GM18867 (cell line): ENCODE measurements around the gene CEP152.

Source experiments
- ATAC-seq: cut with Tn5 transposase; IDR thresholded peaks from one replicate; pipeline ENCODE4 v1.9.1; 2021; ENCODE audit warnings: mild to moderate bottlenecking, moderate library complexity; ENCODE audit not compliant: unreplicated experiment

The CEP152 gene

GRCh38 chr15:48778331-48778730 lies 32.5 kb downstream of the CEP152 start:
- ATAC-seq, result no peak

- no peak for ATAC-seq
These were observed 33.1 kb downstream of the CEP152 start for GRCh38 chr15:48777645-48778330.

- ATAC-seq, result no peak
These were observed 35.3 kb downstream of the CEP152 start for GRCh38 chr15:48775546-48775945.

DNA sequence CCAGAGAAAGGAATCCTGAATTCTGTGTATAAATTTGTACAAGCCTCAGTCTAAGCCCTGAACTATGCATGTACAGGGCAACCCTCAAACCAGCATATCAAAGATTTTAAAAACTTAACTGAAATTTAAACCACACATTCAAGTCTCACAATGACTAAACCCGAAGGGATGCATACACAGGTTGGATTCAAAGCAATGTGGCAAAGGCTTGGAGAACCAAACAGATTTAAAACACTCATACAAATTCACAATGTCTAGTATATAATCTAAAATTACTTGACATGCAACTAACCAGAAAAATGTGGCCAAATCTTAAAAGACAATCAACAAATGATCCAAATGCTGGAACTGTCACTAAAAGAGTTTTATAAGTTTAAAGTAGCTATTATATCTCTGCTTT lies 36.4 kb downstream of the CEP152 start:
- no peak for ATAC-seq

DNA sequence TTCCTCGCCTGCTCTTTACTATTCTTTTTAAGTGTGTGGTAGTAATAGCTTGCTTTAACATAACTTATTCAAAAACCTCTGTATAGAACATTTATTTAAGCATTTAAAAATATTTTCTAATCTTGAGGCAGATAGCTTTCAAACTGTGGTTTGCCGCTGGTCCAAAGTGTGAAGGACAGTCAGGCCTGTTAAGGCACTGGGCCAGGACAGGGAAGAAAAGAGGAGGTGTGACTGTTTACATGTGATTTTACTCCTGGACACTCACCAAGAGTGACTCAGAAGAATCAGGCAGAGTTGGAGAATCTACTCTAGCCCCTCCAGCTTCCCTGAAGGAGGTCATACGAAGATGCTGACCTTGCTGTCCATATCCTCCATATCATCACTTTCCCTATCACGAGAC lies 44.7 kb downstream of the CEP152 start:
- ATAC-seq, result no peak

GRCh38 chr15:48765022-48765421 lies 45.8 kb downstream of the CEP152 start:
- ATAC-seq, result no peak

GRCh38 chr15:48761393-48762158 lies 49.3 kb downstream of the CEP152 start:
- ATAC-seq, result no peak

DNA sequence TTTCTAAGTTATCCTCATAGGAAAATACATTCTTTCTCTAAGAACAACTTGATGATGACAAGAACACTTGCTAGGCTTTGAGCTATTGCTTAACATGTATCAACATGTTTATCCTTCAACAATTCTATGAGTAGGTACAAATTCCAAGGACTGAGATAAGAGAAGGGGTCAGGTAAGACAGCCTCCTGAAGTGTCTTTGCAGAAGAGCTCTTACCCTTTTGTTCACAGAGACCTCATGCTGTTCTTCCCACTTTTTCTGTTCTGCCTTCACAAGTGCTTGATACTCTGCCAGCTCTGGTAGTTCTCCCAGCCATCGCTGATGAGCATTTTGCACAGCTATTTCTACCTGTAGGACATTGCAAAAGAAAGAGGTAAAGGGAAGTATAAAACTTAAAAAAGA lies 50.9 kb downstream of the CEP152 start:
- no peak for ATAC-seq

DNA sequence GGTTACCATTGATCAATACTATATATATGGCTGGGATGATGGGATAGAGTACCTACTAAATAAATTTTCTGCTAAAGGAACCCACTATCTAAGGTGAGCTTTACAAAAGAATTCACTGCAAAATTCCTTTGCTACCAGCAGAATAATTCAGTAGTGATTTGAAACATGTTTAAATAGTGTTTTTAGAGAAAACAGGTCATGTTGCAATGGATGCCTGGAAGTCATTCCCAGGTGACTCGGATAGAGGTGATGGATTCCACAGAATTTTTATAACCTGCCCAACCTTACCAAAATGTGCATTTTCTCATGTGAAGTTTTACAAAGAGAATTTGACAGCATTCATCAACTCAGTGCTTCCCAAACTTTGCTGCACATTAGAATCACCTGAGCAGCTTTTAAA lies 53.2 kb downstream of the CEP152 start:
- ATAC-seq, result no peak

DNA sequence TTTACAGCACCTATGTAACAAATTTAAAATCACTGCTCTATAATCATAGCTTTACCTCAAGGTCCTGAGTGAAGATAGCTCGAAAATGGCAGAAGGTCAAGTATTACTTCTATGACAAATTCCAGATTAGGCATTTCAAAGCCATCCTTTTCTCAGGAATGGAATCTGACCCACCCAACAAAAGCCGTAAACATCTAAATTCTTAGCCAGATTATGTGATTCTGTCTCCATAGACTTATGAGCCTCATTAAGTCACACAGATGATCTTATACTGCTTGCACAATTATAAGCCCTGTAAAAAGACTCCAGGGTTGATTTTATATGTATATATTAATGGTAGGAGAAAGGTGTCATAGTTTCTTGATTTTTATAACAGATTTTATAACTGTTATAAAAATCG lies 56.9 kb downstream of the CEP152 start:
- ATAC-seq, result no peak

- no peak for ATAC-seq
These were observed 59.3 kb downstream of the CEP152 start for GRCh38 chr15:48751595-48751994.

DNA sequence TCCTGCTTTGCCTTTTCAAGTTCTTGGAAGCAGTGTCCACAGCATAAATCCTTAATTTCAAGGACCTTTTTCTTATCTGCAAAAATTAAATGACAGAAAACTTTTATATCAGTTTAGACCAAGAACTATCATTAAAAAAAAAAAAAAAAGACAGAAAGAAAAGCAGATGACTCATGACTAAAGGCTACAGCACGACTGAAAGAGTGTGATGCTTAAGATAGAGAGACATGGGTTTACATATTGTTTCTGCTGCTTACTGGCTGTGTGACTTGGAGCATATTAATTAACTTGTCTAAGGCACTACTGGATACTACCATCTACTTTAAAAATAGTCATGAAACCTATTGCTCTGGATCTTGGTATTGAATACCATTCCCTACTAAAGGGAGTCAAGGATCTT lies 62.3 kb downstream of the CEP152 start:
- no peak for ATAC-seq

- no peak for ATAC-seq
These were observed 77.3 kb downstream of the CEP152 start for GRCh38 chr15:48733615-48734014.

- no peak for ATAC-seq
These were observed 80.4 kb downstream of the CEP152 start for GRCh38 chr15:48730506-48730905.

- ATAC-seq, result no peak
These were observed 86.9 kb downstream of the CEP152 start for GRCh38 chr15:48723969-48724368.

- no peak for ATAC-seq
These were observed 87.9 kb downstream of the CEP152 start for GRCh38 chr15:48722764-48723661.

GRCh38 chr15:48721061-48721810 lies 89.6 kb downstream of the CEP152 start:
- no peak for ATAC-seq

- ATAC-seq, result no peak
These were observed 90.2 kb downstream of the CEP152 start for GRCh38 chr15:48720646-48721045.

DNA sequence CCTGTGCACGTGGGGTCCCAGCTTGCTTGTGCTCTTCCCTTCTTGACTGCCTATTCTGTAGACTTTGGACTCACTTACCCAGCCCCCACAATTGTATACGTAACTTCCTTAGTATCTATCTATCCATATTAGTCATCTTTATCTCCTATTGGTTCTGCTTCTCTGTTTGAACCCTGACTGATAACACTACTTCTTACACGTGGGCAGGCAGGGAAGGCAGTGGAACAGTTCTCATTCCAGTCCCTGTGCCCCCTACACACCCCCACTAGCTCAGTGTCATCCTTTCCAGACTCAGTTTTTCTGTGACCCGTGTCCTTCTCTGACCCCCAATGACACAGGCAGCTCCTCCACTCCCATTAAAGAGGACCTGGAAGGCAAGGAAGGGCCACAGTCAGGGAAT lies 91.2 kb downstream of the CEP152 start:
- no peak for ATAC-seq

DNA sequence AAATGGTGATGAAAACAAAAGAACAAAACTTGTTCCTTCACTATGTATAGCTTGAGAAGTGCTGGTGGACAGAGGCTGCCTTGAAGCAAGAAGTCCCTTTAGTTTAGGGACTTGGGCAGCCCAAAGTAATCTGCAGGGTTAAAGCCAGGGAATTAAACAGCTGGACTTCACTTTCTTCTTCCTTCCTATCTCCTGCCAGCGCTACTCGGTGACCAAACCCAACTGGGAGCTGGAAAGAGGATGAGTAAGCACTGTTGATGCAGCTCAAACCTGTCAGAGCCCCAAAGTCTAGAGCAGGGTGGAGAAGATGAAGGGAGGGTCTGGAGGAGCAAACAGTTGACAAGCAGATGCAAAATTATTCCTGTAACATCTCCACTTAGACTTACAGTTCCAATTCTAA lies 92.2 kb downstream of the CEP152 start:
- no peak for ATAC-seq

DNA sequence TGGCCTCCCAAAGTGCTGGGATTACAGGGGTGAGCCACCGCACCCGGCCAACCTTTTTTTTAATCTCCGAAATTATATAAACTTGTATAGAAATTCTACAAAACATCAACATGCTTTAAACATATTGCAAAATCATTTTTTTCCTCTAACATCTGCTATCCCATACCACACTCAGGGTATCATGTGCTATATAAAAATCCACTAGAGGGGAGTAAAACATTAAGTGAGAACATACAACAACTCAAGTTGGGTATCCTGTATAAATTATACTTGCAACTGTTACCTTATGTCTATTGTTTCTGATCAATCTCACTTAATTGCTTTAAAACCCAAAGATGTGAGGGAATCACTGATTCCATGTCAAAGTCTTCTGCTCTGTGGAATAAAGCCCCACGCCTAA lies 93.4 kb downstream of the CEP152 start:
- ATAC-seq, result no peak
